PFSK-1 (cell line): ENCODE results near the gene LBHD2.

Experiments used
- FOXP2 ChIP-seq: optimal IDR thresholded peaks from 2 replicates; pipeline ENCODE3; 2011; ENCODE audit warnings: borderline replicate concordance, control low read depth, inconsistent platforms; ENCODE audit not compliant: insufficient read depth; ENCODE audit errors: extremely low read length, extremely low read depth
- POLR2AphosphoS5 ChIP-seq: IDR thresholded peaks from 2 replicates; pipeline ENCODE4 v1.6.1; 2012; ENCODE audit warnings: low read depth, mild to moderate bottlenecking, control low read depth, low read length, moderate library complexity
- REST ChIP-seq, 2 experiments: IDR thresholded peaks; 2 replicates each; pipeline versions ENCODE4 v1.6.1 to v1.8.0; 2011 to 2012; ENCODE audit warnings: low read depth in 2 of 2, low read length in 2 of 2, control low read depth in 1 of 2, inconsistent platforms in 1 of 2, mild to moderate bottlenecking in 1 of 2, moderate library complexity in 1 of 2; ENCODE audit not compliant: insufficient read depth in 1 of 2
- SIN3A ChIP-seq: IDR thresholded peaks from 2 replicates; pipeline ENCODE4 v1.6.1; 2012; ENCODE audit warnings: mild to moderate bottlenecking, low read length, moderate library complexity, borderline replicate concordance; ENCODE audit not compliant: insufficient read depth
- TAF1 ChIP-seq: IDR thresholded peaks from 2 replicates; pipeline ENCODE4 v1.6.1; 2012; ENCODE audit warnings: low read length, control low read depth, borderline replicate concordance; ENCODE audit not compliant: insufficient read depth

Gene LBHD2

DNA sequence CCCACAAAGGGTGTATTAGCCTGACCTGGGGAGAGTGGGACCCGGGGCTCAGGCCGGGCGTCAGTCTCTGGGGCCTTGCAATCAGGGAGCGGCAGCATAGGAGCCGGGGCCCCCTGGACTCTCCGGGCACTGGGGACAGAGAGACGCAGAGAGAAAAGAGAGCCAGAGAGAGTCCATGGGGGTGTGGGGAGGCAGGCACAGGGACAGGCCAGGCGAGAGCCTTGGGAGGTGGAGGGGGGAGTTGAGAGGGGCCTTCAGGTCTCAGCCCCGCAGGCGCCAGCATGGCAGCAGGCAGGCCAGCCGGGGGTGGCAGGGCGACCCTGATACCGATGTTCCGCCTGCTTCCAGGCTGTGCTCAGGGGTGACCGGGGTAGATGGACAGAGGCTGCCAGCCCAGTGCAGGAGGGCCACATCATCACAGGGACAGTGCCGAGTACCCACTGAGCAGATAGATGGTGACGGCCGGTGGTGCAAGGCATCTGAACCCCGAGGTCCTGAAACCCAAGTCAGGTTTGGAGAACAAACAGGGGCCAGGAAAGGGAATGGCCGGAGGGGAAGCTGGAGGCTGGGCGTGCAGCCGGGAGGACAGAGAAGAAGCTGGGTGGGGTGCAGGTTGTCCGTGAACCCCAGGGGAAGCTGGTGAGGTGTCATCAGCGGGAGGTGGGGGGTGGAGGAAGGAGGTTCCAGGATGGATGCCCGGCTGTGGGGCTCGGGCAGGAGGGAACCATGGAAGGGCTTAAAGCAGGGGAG, 13.4 kb downstream of the LBHD2 start:
- TF ChIP-seq SIN3A (no peak), POLR2AphosphoS5 (no peak), TAF1 (no peak), FOXP2 (no peak), REST (IDR thresholded peaks at IDR 0.05; ENCODE audit: insufficient read depth in 1 of 2, low read depth in 2 of 2, low read length in 2 of 2) (no peak)

- TF ChIP-seq POLR2AphosphoS5 (no peak), SIN3A (no peak), TAF1 (no peak), REST (IDR thresholded peaks at IDR 0.05; ENCODE audit: insufficient read depth in 1 of 2, low read depth in 2 of 2, low read length in 2 of 2) (no peak), FOXP2 (no peak)
Observed at GRCh38 chr14:103097994-103098957, 14.3 kb downstream of the LBHD2 start.

DNA sequence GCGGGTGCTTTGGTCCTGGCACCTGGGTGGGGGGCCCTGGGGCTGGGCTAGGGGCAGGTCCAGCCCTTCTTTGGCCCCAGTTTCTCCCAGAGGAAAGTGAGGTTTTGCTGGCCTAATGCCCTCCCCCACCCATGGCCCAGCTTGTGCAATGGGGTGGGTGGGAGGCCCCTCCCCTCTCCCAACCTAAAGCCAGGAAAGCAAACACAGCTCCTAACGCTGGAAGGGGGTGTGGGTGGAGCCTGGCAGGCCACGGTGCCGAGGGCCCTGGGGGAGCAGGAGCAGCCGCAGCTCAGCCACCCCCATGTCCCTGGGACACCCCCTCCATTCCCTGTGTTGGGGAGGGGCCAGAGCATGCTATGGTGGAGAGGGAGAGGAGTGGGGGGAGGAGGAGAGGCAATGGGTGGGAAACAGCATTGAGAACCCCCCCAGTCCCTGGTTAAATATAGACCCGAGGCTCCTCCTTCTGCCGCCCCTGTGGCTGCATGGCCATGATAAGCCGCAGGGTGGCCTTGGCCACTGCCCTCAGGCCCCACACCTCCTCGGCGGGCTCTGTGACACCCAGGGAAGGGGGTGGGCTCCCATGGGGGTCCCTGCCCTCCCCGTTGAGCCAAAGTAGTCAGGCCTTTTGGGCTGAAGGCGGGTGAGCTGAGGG, 15.2 kb downstream of the LBHD2 start:
- TF ChIP-seq TAF1 (no peak), SIN3A (no peak), POLR2AphosphoS5 (no peak), REST (IDR thresholded peaks at IDR 0.05; ENCODE audit: insufficient read depth in 1 of 2, low read depth in 2 of 2, low read length in 2 of 2) (no peak)

- TF ChIP-seq TAF1 (no peak), REST (IDR thresholded peaks at IDR 0.05; ENCODE audit: insufficient read depth in 1 of 2, low read depth in 2 of 2, low read length in 2 of 2) (no peak), POLR2AphosphoS5 (no peak), SIN3A (no peak), FOXP2 (no peak)
Observed at GRCh38 chr14:103099733-103100280, 15.8 kb downstream of the LBHD2 start.
